Measurements from ENCODE around the gene SMG9.
"Not testable (repeated sequence)": the region's sequence is repeated elsewhere in the genome, so short reads cannot be mapped to it uniquely, and the experiment has no call there.

The SMG9 gene

DNA sequence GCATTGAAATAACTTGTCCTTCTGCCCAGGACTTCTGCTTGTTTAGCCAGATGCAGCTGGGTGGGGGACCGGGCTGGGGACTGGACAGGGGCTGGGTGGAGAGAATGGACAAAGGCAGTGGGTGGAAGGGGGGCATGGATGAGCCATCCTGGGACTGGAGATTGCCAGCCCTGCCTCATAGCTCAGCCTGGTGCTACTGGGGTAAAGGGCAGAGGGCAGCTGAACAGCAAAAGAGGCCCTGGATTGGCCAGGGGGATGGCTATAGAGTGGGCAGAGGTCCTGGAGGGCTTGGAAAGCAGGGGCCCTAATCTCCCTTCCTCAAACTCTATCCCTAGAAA lies 67.1 kb downstream of the SMG9 start:
- DNase-seq, result no peak

DNA sequence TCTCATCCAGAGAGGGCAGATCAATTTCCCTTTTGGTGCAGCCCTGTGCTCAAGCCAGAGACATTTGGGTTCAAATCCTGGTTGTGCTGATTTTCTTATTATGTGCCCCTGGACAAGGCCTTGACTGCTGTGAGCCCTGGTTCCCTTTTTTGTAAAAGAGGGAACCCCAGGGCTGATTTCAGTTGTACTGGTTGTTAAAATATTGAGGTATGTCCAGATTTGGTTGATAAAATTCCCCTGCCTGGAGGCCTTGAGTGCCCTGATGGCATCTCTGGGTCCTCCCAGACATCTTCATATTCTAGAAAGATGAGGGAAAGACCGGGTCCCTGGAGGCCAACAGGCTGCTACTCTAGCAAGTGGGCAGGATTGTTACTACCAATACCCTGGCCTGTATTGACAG lies 70.4 kb downstream of the SMG9 start:
- peak; percentile 61 for DNase-seq

DNA sequence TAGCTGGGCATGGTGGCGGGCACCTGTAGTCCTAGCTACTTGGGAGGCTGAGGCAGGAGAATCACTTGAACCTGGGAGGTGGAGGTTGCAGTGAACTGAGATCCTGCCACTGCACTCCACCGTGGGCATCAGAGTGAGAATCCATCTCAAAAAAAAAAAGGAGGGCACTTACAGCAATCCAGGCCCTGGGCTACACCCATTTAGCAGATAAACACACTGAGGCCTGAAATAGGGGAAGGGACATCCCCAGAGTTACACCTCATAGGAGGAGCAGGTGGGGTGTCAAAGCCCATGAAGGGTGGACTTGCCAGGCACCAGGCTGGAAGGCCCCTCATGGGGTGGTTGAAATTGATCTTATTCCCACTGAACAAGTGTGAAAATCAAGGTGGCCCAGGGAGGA lies 70.9 kb downstream of the SMG9 start:
- DNase-seq, result no peak

DNA sequence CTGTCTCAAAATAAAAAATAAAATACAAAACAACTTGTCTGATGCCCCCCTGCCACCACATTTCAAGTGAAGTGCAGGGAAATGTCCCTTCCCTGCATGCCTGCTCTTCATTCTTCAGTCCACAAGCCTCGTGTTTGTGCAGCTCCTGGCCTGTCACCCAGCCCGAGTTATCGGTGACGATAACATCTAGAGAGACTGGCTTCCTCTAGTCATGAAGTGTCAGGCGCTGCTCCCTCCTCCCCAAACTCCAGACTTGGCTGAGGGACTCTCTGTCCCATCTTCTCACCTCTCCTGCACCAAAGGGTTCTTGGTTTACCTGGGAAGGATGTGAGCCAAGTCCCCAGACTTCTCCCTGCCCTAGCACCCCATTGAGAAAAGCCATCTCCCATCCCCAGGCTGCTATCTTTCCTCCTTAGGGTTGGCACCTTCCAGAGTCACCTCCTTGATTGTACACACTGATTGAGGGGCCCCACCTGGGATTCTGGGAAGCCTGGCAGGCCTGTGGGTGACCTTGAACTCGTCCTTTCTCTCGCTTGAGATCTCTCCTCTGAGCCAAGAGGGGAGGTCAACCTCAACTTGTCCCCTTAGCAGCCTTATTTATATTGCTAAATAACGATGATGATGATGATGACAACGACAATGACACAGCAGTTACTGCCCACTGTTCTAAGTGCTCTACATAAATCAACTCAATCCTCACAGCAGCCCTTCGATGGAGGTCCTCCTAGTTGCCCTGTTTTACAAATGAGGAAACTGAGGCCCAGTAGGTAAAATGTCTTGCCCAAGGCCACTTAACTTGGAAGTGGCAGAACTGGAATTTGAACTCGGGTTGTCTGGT lies 71.7 kb downstream of the SMG9 start:
- DNase-seq, result no peak

DNA sequence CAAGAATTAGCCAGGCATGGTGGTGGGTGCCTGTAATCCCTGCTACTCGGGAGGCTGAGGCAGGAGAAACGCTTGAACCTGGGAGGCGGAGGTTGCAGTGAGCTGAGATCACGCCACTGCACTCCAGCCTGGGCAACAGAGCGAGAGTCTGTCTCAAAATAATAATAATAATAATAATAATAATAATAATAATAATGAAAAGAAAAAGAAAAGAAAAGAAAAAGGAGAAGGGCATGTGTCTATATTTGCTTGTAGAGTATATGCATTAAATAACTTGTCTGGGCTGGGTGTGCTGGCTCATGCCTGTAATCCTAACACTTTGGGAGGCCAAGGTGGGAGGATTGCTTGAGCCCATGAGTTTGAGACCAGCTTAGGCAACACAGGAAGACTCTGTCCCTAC lies 72.5 kb downstream of the SMG9 start:
- DNase-seq, result not testable (repeated sequence)

DNA sequence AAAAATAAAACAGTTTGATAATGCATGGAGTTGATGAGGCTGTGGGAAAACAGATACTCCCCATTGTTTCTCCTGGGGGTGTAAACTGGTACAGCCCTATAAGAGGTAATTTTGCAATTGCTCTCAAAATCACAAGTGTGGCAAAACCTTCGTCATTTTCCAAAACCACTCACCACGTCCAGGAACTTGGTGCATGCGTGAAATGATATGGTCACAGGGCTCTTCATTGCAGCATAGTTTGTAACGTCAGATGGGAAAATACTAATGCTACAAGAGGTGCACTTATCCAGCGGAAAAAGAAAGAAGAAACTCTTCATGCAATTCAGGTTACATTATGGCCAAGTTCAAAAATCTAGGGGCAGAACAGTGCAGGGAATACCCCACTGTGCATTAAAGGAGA lies 72.9 kb downstream of the SMG9 start:
- peak; percentile 50 for DNase-seq

DNA sequence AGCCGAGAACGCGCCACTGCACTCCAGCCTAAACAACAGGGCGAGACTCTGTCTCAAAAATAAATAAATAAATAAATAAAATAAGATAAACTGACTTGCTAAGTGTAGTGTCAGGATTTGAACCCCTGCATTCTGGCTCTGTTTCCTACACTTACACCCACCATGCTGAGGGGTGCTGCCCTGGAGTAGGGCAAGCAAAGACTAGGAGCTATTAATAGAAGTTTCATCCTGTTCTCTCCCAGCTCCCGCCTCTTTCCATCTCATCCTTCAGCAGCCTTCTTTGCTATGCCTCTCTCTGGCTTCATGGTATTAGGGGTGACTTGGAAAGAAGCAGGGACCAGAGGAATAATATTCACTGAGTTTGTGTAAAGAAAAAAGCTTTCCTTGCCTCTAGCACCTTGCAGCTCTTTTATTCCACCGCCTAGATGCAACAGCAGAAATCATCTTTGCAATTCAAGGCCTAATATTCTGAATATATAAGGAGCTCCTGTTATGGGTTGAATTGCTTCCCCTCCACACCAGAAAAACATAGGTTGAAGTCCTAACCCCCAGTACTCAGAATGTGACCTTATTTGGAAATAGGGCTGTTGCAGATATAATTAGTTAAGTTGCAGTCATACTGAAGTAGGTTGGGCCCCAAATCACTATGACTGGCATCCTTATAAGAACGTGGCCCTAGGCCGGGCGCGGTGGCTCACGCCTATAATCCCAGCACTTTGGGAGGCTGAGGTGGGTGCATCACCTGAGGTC lies 76.1 kb downstream of the SMG9 start:
- no peak for DNase-seq

All from MV-4-11 (cell line).